ENCODE data around the gene TTLL10.

Gene TTLL10

GRCh38 chr1:1233567-1233892 lies 59.9 kb downstream of the TTLL10 start:
- TF ChIP-seq SPI1 (IDR thresholded peaks at IDR 0.05; ENCODE audit: borderline replicate concordance, low read depth) (no peak), GABPA (IDR thresholded peaks at IDR 0.05; ENCODE audit: low read depth) (no peak), POLR2AphosphoS5 (IDR thresholded peaks at IDR 0.05; ENCODE audit: low read depth) (no peak), CTCF (IDR thresholded peaks at IDR 0.05; ENCODE audit: insufficient read depth, low read length) (no peak), REST (IDR thresholded peaks at IDR 0.05; ENCODE audit: insufficient replicate concordance, low read depth) (no peak)
- Histone ChIP-seq H3K27ac (replicated peaks) (no peak overlapping the region), H3K4me3 (replicated peaks; ENCODE audit: insufficient read depth, low read length) (no peak overlapping the region), H3K27me3 (ENCODE audit: insufficient read depth, poor library complexity, severe bottlenecking) (peaks cover 16% of the 10 kb centered on the region)
- DNase-seq (ENCODE audit: low read depth in 1 of 2, low spot score in 1 of 2): no peak

- no peak for DNase-seq (ENCODE audit: low read depth in 1 of 2, low spot score in 1 of 2)
- no peak for TF ChIP-seq SPI1 (IDR thresholded peaks at IDR 0.05; ENCODE audit: borderline replicate concordance, low read depth)
- TF ChIP-seq POLR2AphosphoS5 (IDR thresholded peaks at IDR 0.05; ENCODE audit: low read depth): no peak; the same call in 1 of the 2 replicates
- TF ChIP-seq REST (IDR thresholded peaks at IDR 0.05; ENCODE audit: insufficient replicate concordance, low read depth): no peak
- TF ChIP-seq CTCF (IDR thresholded peaks at IDR 0.05; ENCODE audit: insufficient read depth, low read length): no peak
- no peak for TF ChIP-seq GABPA (IDR thresholded peaks at IDR 0.05; ENCODE audit: low read depth)
- no peak overlapping the region for H3K27ac ChIP-seq (replicated peaks)
- H3K27me3 ChIP-seq (ENCODE audit: insufficient read depth, poor library complexity, severe bottlenecking): peaks cover 18% of the 10 kb centered on the region
- H3K4me3 ChIP-seq (replicated peaks; ENCODE audit: insufficient read depth, low read length): no peak overlapping the region
These were observed 60.6 kb downstream of the TTLL10 start for GRCh38 chr1:1234180-1234808.

- TF ChIP-seq POLR2AphosphoS5 (IDR thresholded peaks at IDR 0.05; ENCODE audit: low read depth) (no peak; the same call in 1 of the 2 replicates), CTCF (IDR thresholded peaks at IDR 0.05; ENCODE audit: insufficient read depth, low read length) (no peak), GABPA (IDR thresholded peaks at IDR 0.05; ENCODE audit: low read depth) (no peak), SPI1 (IDR thresholded peaks at IDR 0.05; ENCODE audit: borderline replicate concordance, low read depth) (no peak)
- no peak for DNase-seq (ENCODE audit: low read depth in 1 of 2, low spot score in 1 of 2)
- Histone ChIP-seq H3K27ac (replicated peaks) (no peak overlapping the region), H3K4me3 (replicated peaks; ENCODE audit: insufficient read depth, low read length) (no peak overlapping the region), H3K27me3 (ENCODE audit: insufficient read depth, poor library complexity, severe bottlenecking) (peaks cover 18% of the 10 kb centered on the region)
These were observed 61.5 kb downstream of the TTLL10 start for GRCh38 chr1:1235016-1235744.

All from HL-60 (cell line).